ENCODE data around the gene NF1.
"Not testable (repeated sequence)": the region's sequence is repeated elsewhere in the genome, so short reads cannot be mapped to it uniquely, and the experiment has no call there.

Gene NF1

GRCh38 chr17:31299624-31300023 is 204.8 kb downstream of the NF1 start:
- DNase-seq = no peak

- DNase-seq = no peak
Measured at GRCh38 chr17:31307640-31308039, 212.9 kb downstream of the NF1 start.

GRCh38 chr17:31308372-31309334 is 213.9 kb downstream of the NF1 start:
- no peak for DNase-seq

- no peak for DNase-seq
Measured at GRCh38 chr17:31309556-31309955, 214.8 kb downstream of the NF1 start.

- DNase-seq = no peak
Measured at GRCh38 chr17:31310260-31310659, 215.5 kb downstream of the NF1 start.

GRCh38 chr17:31310886-31311285 is 216.1 kb downstream of the NF1 start:
- DNase-seq = no peak

GRCh38 chr17:31311526-31311925 is 216.7 kb downstream of the NF1 start:
- DNase-seq = no peak

GRCh38 chr17:31312223-31312622 is 217.4 kb downstream of the NF1 start:
- not testable (repeated sequence) for DNase-seq

- DNase-seq = no peak
Measured at GRCh38 chr17:31313982-31314781, 219.4 kb downstream of the NF1 start, which contains the start of gene EVI2B. Gene EVI2B (minus strand): TSS chr17:31314054. CDS start chr17:31305609, 8,445 bp downstream.

- DNase-seq = no peak
Measured at GRCh38 chr17:31314782-31315100, 220.0 kb downstream of the NF1 start.

GRCh38 chr17:31318298-31318801 is 223.6 kb downstream of the NF1 start:
- DNase-seq = peak; percentile 38

GRCh38 chr17:31318851-31319661 is 224.3 kb downstream of the NF1 start:
- DNase-seq = no peak

- no peak for DNase-seq
Measured at GRCh38 chr17:31320241-31320640, 225.5 kb downstream of the NF1 start.

GRCh38 chr17:31320791-31321190 is 226.0 kb downstream of the NF1 start:
- DNase-seq = no peak

GRCh38 chr17:31321481-31321880 is 226.7 kb downstream of the NF1 start, which contains the start of gene EVI2A:
Gene EVI2A (minus strand): TSS chr17:31321622. CDS start chr17:31319013, 2,609 bp downstream.
- DNase-seq = no peak

- no peak for DNase-seq
Measured at GRCh38 chr17:31321966-31322365, 227.2 kb downstream of the NF1 start.

- DNase-seq = no peak
Measured at GRCh38 chr17:31323551-31323950, 228.8 kb downstream of the NF1 start.

- DNase-seq = no peak
Measured at GRCh38 chr17:31327534-31328159, 232.9 kb downstream of the NF1 start.

GRCh38 chr17:31328160-31328535 is 233.4 kb downstream of the NF1 start:
- DNase-seq = no peak

- no peak for DNase-seq
Measured at GRCh38 chr17:31329221-31329620, 234.4 kb downstream of the NF1 start.

- DNase-seq = no peak
Measured at GRCh38 chr17:31339906-31340661, 245.3 kb downstream of the NF1 start.
